Caco-2 (cell line): ENCODE measurements around the gene SLC12A5. TPM values are rescaled to one million over a fixed set of nuclear protein-coding genes. Genes with fewer than 3 reads are reported as not detected.

Source experiments
- BruUV-seq: library from RNA; stranded (reverse); fragments of 400-500 nt; replicated peaks from 2 replicates; lab custom pipeline; 2021; lab: Mats Ljungman, UMichigan
- CTCF ChIA-PET: fragments of 300-600 bp; sonication (Branson Sonifier 250); formaldehyde crosslinking; loops from one replicate; lab custom pipeline; 2022; ENCODE audit warnings: antibody characterized with exemption; lab: Charles Lee
- POLR2A ChIA-PET: fragments of 300-600 bp; sonication (Branson Sonifier 250); formaldehyde crosslinking; loops from one replicate; lab custom pipeline; 2022; ENCODE audit warnings: antibody characterized with exemption; lab: Charles Lee
- DNase-seq, 2 experiments: peaks; one replicate each; pipeline versions ENCODE4 v3.0.0 to v3.0.0-alpha.2; 2020 to 2022
- H3K27me3 ChIP-seq: replicated peaks from 2 replicates; pipeline ENCODE4 v1.6.0; 2011; ENCODE audit warnings: low read length; ENCODE audit not compliant: control insufficient read depth, insufficient read depth
- H3K36me3 ChIP-seq: 2 replicates; pipeline ENCODE4 v1.5.1; 2011; ENCODE audit warnings: low read length; ENCODE audit not compliant: control insufficient read depth, insufficient read depth
- H3K4me1 ChIP-seq: fragments of 250-450 bp; sonication (Bioruptor Pico); 2 replicates; pipeline ENCODE4 v1.5.1; 2020; ENCODE audit warnings: mild to moderate bottlenecking
- H3K4me3 ChIP-seq: 2 replicates; pipeline ENCODE4 v1.5.1; 2011; ENCODE audit warnings: low read depth, mild to moderate bottlenecking, control low read depth, low read length
- H3K9me3 ChIP-seq: fragments of 250-450 bp; sonication (Bioruptor Pico); 2 replicates; pipeline ENCODE4 v1.5.1; 2020; ENCODE audit warnings: mild to moderate bottlenecking, moderate library complexity
- H3K27ac Mint-ChIP-seq: one replicate; pipeline ENCODE4 v1.8.0; 2022; ENCODE audit warnings: mixed read lengths; ENCODE audit not compliant: unreplicated experiment
- H3K27me3 Mint-ChIP-seq: one replicate; pipeline ENCODE4 v1.8.0; 2022; ENCODE audit warnings: mixed read lengths; ENCODE audit not compliant: insufficient read depth, unreplicated experiment
- H3K36me3 Mint-ChIP-seq: one replicate; pipeline ENCODE4 v1.8.0; 2022; ENCODE audit warnings: mild to moderate bottlenecking, mixed read lengths; ENCODE audit not compliant: insufficient read depth, unreplicated experiment
- H3K4me1 Mint-ChIP-seq: one replicate; pipeline ENCODE4 v1.8.0; 2022; ENCODE audit warnings: low read depth, mixed read lengths; ENCODE audit not compliant: unreplicated experiment
- H3K4me3 Mint-ChIP-seq: one replicate; pipeline ENCODE4 v1.8.0; 2022; ENCODE audit warnings: mild to moderate bottlenecking, moderate library complexity, mixed read lengths; ENCODE audit not compliant: unreplicated experiment
- H3K9me3 Mint-ChIP-seq: one replicate; pipeline ENCODE4 v1.8.0; 2022; ENCODE audit warnings: mixed read lengths; ENCODE audit not compliant: unreplicated experiment
- intact Hi-C: fragments of 100-400 bp; cut with micrococcal nuclease; formaldehyde crosslinking; loops from one replicate; pipeline ENCODE4 v1.10.0; 2022; ENCODE audit not compliant: unreplicated experiment
- total RNA-seq: library from RNA; stranded (reverse); gene quantifications from 2 replicates; pipeline ENCODE4 v1.2.3, GENCODE V29; 2022
- TF ChIP-seq, protein P1 (sequence below), 2 experiments: fragments of 200-600 bp in 1 of 2; IDR thresholded peaks; 1 replicate in 1 of 2; 2 replicates in 1 of 2; pipeline versions ENCODE4 v1.5.1 to v1.8.0; 2011 to 2022; ENCODE audit warnings: antibody characterized with exemption in 1 of 2, control low read depth in 1 of 2, inconsistent platforms in 1 of 2, low read depth in 1 of 2, low read length in 1 of 2, mild to moderate bottlenecking in 1 of 2, moderate library complexity in 1 of 2; ENCODE audit not compliant: insufficient read depth in 1 of 2, severe bottlenecking in 1 of 2, unreplicated experiment in 1 of 2

The SLC12A5 gene
- total RNA-seq, 1 experiment from 2014 or later: 1.9 TPM

DNA sequence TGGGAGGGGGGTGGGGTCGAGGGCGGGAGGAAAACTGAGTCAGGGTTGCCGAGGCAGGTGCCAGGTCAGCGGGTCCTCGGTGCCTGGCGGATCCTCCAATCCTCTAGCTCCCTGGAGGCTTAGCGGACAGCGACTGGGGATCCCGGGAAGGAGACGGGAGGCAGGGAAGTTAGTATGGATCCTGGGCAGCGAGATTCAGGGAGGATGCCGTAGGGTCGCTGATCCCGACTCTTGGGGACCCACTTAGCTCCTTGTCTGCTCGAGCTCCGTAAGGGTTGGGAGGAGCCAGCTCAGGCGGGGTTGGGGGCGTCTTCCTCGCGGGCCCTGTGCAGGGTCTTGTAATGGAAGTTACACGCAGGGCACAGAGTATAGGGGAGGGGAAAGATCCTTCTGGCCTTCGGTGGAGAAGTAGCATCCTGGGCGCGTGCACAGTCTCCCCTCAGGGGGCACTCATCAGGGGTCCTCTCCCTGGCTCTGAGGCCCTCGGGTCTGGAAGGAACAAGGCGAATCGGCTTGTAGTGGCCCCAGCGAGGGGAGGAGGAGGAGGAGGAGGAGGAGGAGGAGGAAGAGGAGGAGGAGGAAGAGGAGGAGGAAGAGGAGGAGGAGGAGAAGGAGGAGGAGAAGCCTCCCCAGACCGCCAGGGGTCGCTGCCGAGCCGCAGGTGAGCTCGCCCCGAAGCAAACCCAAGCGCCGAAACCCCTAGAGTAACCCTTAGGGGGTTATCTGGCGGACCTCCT, 6.4 kb upstream of the SLC12A5 start:
- intact Hi-C loops: loop anchor here (2.0 to 5.0 kb wide), 2 partner anchors 64 to 110 kb away; no protein-coding TSS in a partner anchor
- H3K36me3 ChIP-seq: no peaks in the 10 kb centered on the region
- H3K27me3 ChIP-seq: peaks cover under 1% of the 10 kb centered on the region; the same call in 1 of the 2 replicates
- no TSS peak for BruUV-seq
- H3K4me3 ChIP-seq: peak overlapping the region; percentile 43
- Mint-ChIP-seq H3K9me3 (no peaks in the 10 kb centered on the region), H3K4me1 (no peaks in the 10 kb centered on the region), H3K36me3 (no peaks in the 10 kb centered on the region), H3K27ac (no peak overlapping the region), H3K27me3 (peaks cover 28% of the 10 kb centered on the region), H3K4me3 (peak overlapping the region; percentile 56)
- H3K9me3 ChIP-seq: no peaks in the 10 kb centered on the region
- CTCF ChIA-PET: interaction anchor here (0.6 to 1.4 kb wide), 21 partner anchors 8 to 1764 kb away, joined by 3 to 16 read pairs (median 3); partner anchors contain the start of genes ELMO2 and TP53RK
- TF ChIP-seq, protein P1, sequence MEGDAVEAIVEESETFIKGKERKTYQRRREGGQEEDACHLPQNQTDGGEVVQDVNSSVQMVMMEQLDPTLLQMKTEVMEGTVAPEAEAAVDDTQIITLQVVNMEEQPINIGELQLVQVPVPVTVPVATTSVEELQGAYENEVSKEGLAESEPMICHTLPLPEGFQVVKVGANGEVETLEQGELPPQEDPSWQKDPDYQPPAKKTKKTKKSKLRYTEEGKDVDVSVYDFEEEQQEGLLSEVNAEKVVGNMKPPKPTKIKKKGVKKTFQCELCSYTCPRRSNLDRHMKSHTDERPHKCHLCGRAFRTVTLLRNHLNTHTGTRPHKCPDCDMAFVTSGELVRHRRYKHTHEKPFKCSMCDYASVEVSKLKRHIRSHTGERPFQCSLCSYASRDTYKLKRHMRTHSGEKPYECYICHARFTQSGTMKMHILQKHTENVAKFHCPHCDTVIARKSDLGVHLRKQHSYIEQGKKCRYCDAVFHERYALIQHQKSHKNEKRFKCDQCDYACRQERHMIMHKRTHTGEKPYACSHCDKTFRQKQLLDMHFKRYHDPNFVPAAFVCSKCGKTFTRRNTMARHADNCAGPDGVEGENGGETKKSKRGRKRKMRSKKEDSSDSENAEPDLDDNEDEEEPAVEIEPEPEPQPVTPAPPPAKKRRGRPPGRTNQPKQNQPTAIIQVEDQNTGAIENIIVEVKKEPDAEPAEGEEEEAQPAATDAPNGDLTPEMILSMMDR (IDR thresholded peaks at IDR 0.05; ENCODE audit: insufficient read depth in 1 of 2, low read depth in 1 of 2, low read length in 1 of 2, severe bottlenecking in 1 of 2, unreplicated experiment in 1 of 2): peak; percentile 87 to 97
- DNase-seq: peak; percentile 69 to 80
- no peaks in the 10 kb centered on the region for H3K4me1 ChIP-seq
- POLR2A ChIA-PET: interaction anchor here (0.6 kb wide), 1 partner anchor 112 kb away, joined by 3 read pairs; no protein-coding TSS in a partner anchor

DNA sequence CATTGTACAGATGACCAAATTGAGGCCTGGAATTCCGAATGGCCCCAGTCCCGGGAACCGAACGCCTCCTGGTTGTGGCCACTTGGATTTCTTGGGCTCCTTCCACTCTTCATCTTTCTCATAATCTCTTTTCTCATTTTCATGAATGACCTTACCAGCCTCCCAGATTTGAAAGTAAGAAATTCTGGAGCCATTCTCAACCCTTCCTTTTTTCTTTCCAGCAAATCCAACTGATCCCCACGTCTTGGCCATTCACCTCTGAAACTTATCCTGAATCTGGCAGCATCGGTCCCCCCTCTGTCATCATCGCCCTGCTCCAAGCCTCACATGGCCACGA, 5.9 kb upstream of the SLC12A5 start:
- H3K36me3 Mint-ChIP-seq: no peaks in the 10 kb centered on the region
- no peaks in the 10 kb centered on the region for H3K9me3 Mint-ChIP-seq
- peaks cover 1% of the 10 kb centered on the region; the same call in 1 of the 2 replicates for H3K27me3 ChIP-seq
- no peak overlapping the region for H3K27ac Mint-ChIP-seq
- peaks cover 28% of the 10 kb centered on the region for H3K27me3 Mint-ChIP-seq
- ChIA-PET CTCF (interaction anchor here (0.7 to 1.4 kb wide), 18 partner anchors 9 to 1764 kb away, joined by 3 to 16 read pairs (median 3); partner anchors contain the start of genes ELMO2 and TP53RK), POLR2A (interaction anchor here (0.6 kb wide), 1 partner anchor 112 kb away, joined by 3 read pairs; no protein-coding TSS in a partner anchor)
- DNase-seq: no peak
- no peaks in the 10 kb centered on the region for H3K36me3 ChIP-seq
- intact Hi-C loops: loop anchor here (2.0 to 5.0 kb wide), 2 partner anchors 64 to 109 kb away; no protein-coding TSS in a partner anchor
- BruUV-seq: no TSS peak
- TF ChIP-seq, protein P1 (IDR thresholded peaks at IDR 0.05; ENCODE audit: insufficient read depth in 1 of 2, low read depth in 1 of 2, low read length in 1 of 2, severe bottlenecking in 1 of 2, unreplicated experiment in 1 of 2): no peak
- H3K4me1 ChIP-seq: no peaks in the 10 kb centered on the region
- H3K4me3 Mint-ChIP-seq: no peak overlapping the region
- H3K4me1 Mint-ChIP-seq: no peaks in the 10 kb centered on the region
- H3K9me3 ChIP-seq: no peaks in the 10 kb centered on the region
- no peak overlapping the region for H3K4me3 ChIP-seq

DNA sequence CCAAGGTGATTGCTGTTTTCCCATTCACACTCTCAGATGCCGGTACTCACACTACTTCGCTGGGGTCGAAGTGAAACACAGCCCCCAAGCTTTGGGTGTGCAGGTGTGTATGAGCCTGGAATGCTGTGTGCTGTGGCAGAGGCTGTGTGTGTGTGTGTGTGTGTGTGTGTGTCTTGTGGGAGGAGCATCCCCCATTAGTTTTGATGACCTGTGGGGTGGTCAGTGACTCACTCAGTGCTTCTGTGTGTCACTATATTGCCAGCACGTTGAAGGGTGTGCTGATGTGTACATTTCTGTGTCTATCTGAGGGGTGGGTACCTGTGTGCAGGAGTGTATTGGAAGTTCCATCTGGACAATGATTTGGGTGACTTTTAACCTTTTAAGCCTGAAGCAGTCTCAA, 5.0 kb upstream of the SLC12A5 start:
- no peaks in the 10 kb centered on the region for H3K4me1 Mint-ChIP-seq
- CTCF ChIA-PET: no interaction called here
- no peak overlapping the region for H3K27ac Mint-ChIP-seq
- peaks cover 23% of the 10 kb centered on the region for H3K27me3 Mint-ChIP-seq
- no peaks in the 10 kb centered on the region for H3K9me3 Mint-ChIP-seq
- POLR2A ChIA-PET: no interaction called here
- no peak for DNase-seq
- no peaks in the 10 kb centered on the region for H3K36me3 Mint-ChIP-seq
- Histone ChIP-seq H3K9me3 (no peaks in the 10 kb centered on the region), H3K4me3 (no peak overlapping the region), H3K36me3 (no peaks in the 10 kb centered on the region), H3K4me1 (no peaks in the 10 kb centered on the region), H3K27me3 (peaks cover 1% of the 10 kb centered on the region; the same call in 1 of the 2 replicates)
- intact Hi-C loops: loop anchor here (2.0 to 5.0 kb wide), 2 partner anchors 63 to 108 kb away; no protein-coding TSS in a partner anchor
- no peak overlapping the region for H3K4me3 Mint-ChIP-seq
- TF ChIP-seq, protein P1 (IDR thresholded peaks at IDR 0.05; ENCODE audit: insufficient read depth in 1 of 2, low read depth in 1 of 2, low read length in 1 of 2, severe bottlenecking in 1 of 2, unreplicated experiment in 1 of 2): no peak
- no TSS peak for BruUV-seq
